GM13976 (cell line): ENCODE results near the gene INSIG1.

Experiments
- DNase-seq: peaks from one replicate; pipeline ENCODE4 v3.0.0; 2012; ENCODE audit warnings: low spot score
- in situ Hi-C: fragments of 300-500 bp; cut with MboI; formaldehyde crosslinking; loops from one replicate; pipeline ENCODE4 v1.12.0; 2022; ENCODE audit warnings: low sequenced_read_pairs, mixed read lengths, inconsistent platforms; ENCODE audit not compliant: unreplicated experiment
- TF ChIP-seq, protein P1 (sequence below): IDR thresholded peaks from 2 replicates; pipeline ENCODE4 v1.5.1; 2012; ENCODE audit warnings: borderline replicate concordance, mild to moderate bottlenecking; ENCODE audit not compliant: insufficient read depth; ENCODE audit errors: extremely low read depth, missing control alignments, control extremely low read depth

The INSIG1 gene

DNA sequence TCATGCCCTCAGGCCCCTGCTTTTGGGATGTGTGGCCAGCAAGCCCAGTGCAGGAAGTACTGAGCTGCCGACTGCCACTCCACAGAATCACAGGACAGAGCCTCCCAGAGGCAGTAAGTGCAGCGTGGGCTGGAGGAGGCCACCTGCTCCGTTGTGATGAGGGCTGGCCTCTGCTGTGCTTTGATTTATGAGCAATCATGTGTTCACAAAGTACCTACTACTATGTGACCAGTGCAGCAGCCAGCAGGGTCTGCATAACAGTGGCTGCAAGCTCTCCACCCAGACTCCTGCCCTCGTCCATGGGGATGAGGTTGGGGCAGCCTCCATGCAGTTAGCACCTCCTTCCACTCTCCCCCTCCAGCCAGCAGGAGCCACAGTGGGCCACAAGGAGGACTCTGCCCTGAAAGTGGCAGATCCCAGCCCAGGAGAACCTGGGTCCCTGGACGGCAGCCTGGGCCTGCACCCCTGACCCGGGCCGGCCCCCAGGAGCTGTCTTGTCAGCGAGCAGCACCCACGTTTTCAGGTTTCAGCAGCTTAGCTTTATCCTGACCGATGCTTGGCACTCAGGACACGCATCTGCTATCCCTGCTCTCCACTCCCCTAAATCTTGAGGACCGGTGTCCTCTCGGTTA is 37.7 kb upstream of the INSIG1 start:
- TF ChIP-seq, protein P1, sequence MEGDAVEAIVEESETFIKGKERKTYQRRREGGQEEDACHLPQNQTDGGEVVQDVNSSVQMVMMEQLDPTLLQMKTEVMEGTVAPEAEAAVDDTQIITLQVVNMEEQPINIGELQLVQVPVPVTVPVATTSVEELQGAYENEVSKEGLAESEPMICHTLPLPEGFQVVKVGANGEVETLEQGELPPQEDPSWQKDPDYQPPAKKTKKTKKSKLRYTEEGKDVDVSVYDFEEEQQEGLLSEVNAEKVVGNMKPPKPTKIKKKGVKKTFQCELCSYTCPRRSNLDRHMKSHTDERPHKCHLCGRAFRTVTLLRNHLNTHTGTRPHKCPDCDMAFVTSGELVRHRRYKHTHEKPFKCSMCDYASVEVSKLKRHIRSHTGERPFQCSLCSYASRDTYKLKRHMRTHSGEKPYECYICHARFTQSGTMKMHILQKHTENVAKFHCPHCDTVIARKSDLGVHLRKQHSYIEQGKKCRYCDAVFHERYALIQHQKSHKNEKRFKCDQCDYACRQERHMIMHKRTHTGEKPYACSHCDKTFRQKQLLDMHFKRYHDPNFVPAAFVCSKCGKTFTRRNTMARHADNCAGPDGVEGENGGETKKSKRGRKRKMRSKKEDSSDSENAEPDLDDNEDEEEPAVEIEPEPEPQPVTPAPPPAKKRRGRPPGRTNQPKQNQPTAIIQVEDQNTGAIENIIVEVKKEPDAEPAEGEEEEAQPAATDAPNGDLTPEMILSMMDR: no peak
- in situ Hi-C loops: no loop called here
- DNase-seq: no peak

DNA sequence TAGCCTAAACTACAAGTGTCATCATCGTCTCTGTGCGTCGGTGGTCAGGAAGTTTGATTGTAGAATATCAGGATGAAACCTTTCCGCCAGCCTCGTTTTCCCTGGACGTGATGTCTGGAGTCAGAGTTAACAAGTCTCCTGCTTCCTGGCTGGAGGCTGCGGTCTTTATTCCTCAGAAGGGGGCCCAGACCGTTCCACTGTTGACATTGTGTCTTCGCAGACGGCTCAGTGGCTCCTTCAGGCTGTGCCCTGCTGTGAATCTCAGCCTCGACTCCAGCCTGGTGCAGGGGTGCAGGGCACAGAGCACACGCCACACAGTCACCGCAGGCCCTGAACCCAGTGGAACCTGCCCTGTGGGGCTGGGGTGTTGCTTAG is 37.2 kb upstream of the INSIG1 start:
- in situ Hi-C loops: no loop called here
- no peak for DNase-seq
- TF ChIP-seq, protein P1: no peak

DNA sequence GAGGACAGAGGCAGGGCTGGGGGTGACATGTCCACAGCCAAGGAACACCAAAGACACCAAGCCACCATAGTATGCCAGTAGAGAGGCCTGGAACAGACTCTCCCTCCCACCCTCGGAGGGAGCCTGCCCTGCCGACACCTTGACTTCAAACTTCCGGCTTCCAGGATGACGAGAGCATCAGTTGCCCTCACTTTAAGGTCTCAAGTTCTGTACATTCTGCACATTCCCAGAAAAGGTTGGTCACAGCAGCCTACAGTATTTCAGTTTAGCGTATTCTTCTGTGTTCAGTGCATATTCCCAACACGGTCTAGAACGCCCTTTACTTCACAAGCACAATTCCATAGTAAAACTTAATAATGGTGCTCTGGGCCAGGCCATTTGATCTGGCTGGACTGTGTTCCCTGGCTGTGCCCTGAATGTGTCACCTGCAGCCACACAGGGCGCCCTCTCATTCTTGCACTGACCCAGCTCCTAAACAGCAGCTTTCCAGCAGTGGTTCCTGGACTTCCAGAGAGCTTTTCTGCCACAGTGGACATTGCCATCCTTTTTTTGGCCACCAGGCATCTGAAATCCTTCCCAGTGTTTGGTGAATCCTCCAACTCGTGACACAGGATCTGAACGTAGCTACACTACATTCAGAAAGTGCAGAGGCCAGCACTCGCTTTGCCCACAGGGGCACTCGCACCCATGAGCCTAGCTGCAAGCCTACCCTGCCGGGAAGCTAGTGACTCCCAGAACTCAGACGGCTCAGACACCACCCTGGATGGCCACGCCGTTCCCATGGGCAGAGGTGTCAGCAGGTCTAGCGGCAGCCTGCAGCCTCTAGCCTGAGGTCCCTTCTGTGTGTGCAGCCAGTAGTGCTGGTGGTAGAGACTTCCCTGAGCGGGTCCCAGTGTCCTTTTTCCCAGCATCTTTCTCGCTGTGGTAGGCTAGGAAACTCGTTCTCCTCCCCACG is 36.4 kb upstream of the INSIG1 start:
- in situ Hi-C loops: no loop called here
- DNase-seq: no peak
- TF ChIP-seq, protein P1: no peak

DNA sequence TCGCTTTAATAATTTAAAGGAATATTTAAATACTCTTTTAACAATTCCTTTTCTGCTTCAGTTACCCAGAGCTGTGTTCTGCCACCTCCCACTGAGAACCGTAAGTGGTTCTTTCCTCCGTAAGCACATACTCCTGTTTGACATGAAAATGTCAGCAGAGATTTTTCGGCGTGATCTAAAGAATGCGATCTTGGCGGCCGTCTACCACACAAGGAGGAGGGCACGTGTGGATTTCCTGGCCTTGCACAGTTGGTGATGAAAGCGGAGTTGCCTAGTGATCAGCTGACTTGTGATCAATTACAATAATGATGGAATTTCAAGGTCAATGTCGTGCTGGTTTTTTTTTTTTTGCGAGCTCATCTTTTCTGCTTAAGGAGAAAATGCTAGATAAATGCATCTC is 35.6 kb upstream of the INSIG1 start:
- TF ChIP-seq, protein P1: no peak
- DNase-seq: no peak
- in situ Hi-C loops: no loop called here

DNA sequence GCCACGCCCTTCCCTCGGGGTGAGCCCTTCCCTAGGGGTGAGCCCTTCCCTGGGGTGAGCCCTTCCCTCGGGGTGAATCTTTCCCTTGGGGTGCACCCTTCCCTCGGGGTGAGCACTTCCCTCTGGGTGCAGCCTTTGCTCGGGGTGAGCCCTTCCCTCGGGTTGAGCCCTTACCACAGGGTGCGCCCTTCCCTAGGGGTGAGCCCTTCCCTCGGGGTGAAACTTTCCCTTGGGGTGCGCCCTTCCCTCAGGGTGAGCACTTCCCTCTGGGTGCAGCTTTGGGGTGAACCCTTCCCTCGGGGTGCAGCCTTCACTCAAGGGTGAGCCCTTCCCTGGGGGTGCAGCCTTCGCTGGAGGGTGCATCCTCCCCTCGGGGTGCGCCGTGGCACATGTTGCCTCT is 34.6 kb upstream of the INSIG1 start:
- TF ChIP-seq, protein P1: no peak
- in situ Hi-C loops: no loop called here
- DNase-seq: no peak

DNA sequence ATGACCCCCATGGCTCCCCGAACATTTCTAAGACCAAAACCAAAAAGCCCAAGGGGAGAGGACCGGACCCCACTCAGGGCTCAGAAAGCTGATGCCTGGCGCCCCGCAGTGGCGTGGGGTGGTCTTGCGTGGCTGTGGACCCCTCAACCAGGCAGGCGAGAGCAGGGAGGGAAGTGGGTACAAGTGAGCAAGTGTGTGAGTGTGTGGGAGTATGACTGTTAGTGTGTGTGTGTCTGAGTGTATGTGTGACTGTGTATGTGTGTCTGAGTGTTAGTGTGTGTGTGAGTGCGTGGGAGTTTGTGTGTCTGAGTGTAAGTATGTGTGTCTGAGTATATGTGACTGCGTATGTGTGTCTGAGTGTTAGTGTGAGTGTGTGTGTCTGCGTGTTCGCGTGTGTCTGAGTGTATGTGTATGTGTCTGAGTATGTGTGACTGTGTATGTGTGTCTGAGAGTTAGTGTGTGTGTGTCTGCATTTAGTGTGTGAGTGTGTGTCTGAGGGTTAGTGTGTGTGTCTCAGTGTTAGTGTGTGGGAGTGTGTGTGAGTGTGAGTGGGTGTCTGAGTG is 34.0 kb upstream of the INSIG1 start:
- no peak for DNase-seq
- in situ Hi-C loops: no loop called here
- TF ChIP-seq, protein P1: no peak
